Vagina (tissue), 2 donors: ENCODE data around the gene EFNA4.

ENCODE experiments used
- CTCF ChIP-seq, 3 experiments: fragments of 450-650 bp in 2 of 3; fragments of 200-600 bp in 1 of 3; sonication (generic) in 1 of 3; IDR thresholded peaks; one replicate each; pipeline ENCODE4 v1.5.1; 2017 to 2019; ENCODE audit warnings: antibody characterized with exemption in 3 of 3, mild to moderate bottlenecking in 2 of 3, moderate library complexity in 2 of 3
- POLR2A ChIP-seq, 2 donors: fragments of 450-650 bp; IDR thresholded peaks; one replicate each; pipeline ENCODE4 v1.6.1; 2017; ENCODE audit warnings: antibody characterized with exemption in 2 of 2, mild to moderate bottlenecking in 2 of 2, moderate library complexity in 2 of 2
- POLR2AphosphoS5 ChIP-seq, 2 donors: sonication (generic); formaldehyde crosslinking; IDR thresholded peaks; one replicate each; pipeline ENCODE4 v1.9.0; 2017; ENCODE audit warnings: antibody characterized with exemption in 2 of 2, mild to moderate bottlenecking in 2 of 2, low read depth in 1 of 2; ENCODE audit not compliant: insufficient read depth in 1 of 2

DNA sequence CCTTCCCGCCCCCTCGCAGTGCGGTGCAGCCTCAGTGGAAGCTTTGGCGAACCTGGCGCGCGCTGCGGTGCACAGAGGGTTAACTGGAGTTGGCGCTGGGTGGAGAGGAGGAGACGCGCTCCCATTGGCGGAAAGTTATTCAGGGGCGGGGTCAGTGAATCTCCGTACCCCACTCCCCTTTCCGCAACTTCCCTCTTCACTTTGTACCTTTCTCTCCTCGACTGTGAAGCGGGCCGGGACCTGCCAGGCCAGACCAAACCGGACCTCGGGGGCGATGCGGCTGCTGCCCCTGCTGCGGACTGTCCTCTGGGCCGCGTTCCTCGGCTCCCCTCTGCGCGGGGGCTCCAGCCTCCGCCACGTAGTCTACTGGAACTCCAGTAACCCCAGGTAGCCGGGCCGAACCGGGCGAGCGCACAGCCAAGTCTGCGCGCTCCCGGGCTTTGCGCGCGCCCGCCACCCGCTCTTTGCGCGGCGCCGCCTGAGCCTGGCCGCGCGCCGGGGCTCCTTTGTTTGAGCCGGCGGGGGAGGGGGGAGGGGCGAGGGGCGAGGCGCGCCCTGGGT lies at the start of gene EFNA4:
- TF ChIP-seq CTCF (IDR thresholded peaks at IDR 0.05) (no peak), POLR2A (IDR thresholded peaks at IDR 0.05) (peak in 1 of 2 donors; percentile 7), POLR2AphosphoS5 (IDR thresholded peaks at IDR 0.05; ENCODE audit: insufficient read depth in 1 of 2, low read depth in 1 of 2) (peak; percentile 65 to 74)
